GM23338 (cell line): Measurements from ENCODE around the gene ENTPD3.

Source experiments
- EZH2phosphoT487 ChIP-seq: fragments of 200-600 bp; sonication (generic); IDR thresholded peaks from one replicate; pipeline ENCODE4 v1.8.1; 2018; ENCODE audit warnings: antibody characterized with exemption; ENCODE audit not compliant: unreplicated experiment
- POLR2AphosphoS5 ChIP-seq: IDR thresholded peaks from 2 replicates; pipeline ENCODE4 v1.6.1; 2016; ENCODE audit warnings: antibody characterized with exemption, low read depth
- ZNF114 ChIP-seq: fragments of 250-450 bp; sonication (Bioruptor Pico); IDR thresholded peaks from 2 replicates; pipeline ENCODE4 v1.5.0; 2020; ENCODE audit warnings: mild to moderate bottlenecking, moderate library complexity
- TF ChIP-seq, protein P1 (sequence below), 2 experiments: fragments of 200-600 bp in 1 of 2; sonication (generic) in 1 of 2; conservative IDR thresholded peaks; 2 replicates each; pipeline versions ENCODE4 v1.5.1 to v1.6.1; 2016 to 2017; ENCODE audit warnings: antibody characterized with exemption in 2 of 2, low read depth in 2 of 2, mild to moderate bottlenecking in 2 of 2, moderate library complexity in 1 of 2
- TF ChIP-seq, protein P2 (sequence below): IDR thresholded peaks from 2 replicates; pipeline ENCODE4 v1.6.1; 2016; ENCODE audit warnings: antibody characterized with exemption

DNA sequence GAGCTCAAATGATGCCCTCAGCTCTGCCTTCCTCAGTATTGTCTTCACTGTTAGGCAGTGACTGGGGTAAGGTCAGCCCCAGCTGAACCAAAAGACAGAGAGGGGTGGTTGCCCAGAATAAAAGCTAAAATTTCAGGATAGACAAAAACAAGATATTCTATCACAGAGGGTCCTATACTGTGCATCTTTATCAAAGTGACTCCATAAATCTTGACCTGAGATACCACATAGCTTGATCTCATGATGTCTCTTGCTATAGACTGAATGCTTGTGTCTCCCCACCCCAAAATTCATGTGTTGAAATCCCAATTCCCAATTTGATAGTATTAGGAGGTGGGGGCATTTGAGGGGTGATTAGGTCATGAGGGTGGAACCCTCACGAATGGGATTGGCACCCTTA lies 47.1 kb upstream of the ENTPD3 start:
- TF ChIP-seq, protein P1, sequence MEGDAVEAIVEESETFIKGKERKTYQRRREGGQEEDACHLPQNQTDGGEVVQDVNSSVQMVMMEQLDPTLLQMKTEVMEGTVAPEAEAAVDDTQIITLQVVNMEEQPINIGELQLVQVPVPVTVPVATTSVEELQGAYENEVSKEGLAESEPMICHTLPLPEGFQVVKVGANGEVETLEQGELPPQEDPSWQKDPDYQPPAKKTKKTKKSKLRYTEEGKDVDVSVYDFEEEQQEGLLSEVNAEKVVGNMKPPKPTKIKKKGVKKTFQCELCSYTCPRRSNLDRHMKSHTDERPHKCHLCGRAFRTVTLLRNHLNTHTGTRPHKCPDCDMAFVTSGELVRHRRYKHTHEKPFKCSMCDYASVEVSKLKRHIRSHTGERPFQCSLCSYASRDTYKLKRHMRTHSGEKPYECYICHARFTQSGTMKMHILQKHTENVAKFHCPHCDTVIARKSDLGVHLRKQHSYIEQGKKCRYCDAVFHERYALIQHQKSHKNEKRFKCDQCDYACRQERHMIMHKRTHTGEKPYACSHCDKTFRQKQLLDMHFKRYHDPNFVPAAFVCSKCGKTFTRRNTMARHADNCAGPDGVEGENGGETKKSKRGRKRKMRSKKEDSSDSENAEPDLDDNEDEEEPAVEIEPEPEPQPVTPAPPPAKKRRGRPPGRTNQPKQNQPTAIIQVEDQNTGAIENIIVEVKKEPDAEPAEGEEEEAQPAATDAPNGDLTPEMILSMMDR (conservative IDR thresholded peaks at IDR 0.05; ENCODE audit: low read depth in 2 of 2), result no peak
- no peak for TF ChIP-seq POLR2AphosphoS5
- TF ChIP-seq, protein P2, sequence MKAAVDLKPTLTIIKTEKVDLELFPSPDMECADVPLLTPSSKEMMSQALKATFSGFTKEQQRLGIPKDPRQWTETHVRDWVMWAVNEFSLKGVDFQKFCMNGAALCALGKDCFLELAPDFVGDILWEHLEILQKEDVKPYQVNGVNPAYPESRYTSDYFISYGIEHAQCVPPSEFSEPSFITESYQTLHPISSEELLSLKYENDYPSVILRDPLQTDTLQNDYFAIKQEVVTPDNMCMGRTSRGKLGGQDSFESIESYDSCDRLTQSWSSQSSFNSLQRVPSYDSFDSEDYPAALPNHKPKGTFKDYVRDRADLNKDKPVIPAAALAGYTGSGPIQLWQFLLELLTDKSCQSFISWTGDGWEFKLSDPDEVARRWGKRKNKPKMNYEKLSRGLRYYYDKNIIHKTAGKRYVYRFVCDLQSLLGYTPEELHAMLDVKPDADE, result no peak
- TF ChIP-seq EZH2phosphoT487, result no peak
- TF ChIP-seq ZNF114 (CRISPR knock-in tag), result no peak
